ENCODE data around the gene HECW1.

DNA sequence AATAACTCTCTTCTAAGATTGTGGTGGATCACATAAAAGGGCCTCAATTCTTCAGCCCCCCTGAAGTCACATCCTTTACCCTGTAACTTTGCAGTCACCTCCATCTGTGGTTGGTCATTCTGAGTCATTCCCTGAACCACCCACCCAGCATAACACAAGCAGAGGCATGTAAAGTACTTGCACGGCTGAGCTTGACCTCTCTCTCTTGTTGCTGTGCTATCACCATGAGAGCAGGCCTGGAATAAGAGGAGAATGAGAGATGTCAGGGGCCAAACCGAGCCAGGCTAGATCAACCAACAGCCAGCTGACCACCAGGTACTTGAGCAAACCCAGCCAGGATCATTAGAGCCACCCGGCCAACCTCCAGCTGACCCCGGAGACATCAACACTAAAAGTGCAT is 457.0 kb downstream of the HECW1 start:
- no peak for TF ChIP-seq EZH2 (IDR thresholded peaks at IDR 0.05; ENCODE audit: insufficient read depth, poor library complexity, severe bottlenecking)
- no peak for TF ChIP-seq EZH2phosphoT487 (IDR thresholded peaks at IDR 0.05; ENCODE audit: insufficient read depth, low read depth)
